ENCODE data around the gene RAB11FIP4.
A peak's percentile ranks its signal among the peaks of the same experiment; 100 is the strongest.

Gene RAB11FIP4

DNA sequence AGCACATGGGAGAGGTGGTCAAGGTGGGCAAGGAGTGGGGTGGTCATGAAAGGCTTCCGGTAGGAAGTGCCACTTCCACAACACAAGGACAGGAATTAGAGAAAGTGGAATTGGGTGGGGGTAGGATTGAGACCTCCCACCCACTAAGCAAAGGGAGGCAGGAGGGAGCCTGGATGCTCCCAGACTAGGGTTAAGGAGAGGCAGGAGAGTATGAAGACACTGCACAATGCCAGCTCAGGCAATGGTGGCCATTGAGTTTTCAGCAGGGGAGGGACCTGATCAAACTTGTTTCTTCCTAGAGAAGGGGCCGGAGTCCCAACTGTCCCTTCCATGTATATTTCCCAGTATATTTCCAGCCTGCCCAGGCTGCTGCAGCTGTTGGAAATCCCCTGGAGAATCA is 3.1 kb upstream of the RAB11FIP4 start:
- DNase-seq: no peak

DNA sequence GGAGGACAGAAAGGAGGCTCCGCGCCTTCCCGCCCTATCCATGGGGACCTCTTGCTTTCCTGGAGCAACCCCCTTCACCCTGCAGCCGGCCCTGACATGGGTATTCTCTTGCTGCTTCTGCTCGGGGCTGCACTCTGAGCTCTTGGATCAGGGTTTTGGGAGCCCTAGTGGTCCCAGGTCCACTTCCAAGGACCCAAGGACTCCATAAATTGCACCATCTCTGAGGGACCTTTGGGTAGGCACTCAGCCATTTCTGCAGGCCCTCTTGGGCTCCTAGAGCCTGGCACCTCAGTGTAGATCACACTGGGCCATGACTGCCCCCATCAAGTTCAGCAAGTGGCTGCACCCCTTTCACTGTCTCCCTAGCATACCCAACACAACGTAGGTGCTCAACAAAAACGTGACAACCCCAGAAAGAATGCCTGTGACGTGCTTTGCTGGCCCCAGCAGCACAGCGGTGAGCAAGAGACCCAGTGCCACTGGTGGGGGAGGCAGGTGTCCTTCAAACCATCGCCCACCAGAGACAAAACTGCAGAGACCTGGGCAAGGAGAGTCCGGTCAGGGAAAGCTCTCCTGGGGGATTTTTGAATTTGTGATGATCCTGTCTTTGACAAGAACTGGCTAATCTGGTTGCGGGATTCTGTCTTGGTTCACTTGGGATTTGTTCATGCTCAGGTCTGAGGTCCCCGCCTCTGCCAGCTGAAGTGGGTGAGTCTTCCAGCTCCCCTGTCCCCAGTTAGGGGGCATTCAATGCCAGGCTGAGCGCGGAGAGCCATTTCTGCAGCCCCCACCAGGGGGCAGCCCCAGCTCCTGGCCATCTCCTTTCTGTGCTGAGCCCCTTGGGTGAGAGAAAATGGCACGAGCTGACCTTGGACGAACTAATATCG is 2.5 kb upstream of the RAB11FIP4 start:
- peak; percentile 44 for DNase-seq

DNA sequence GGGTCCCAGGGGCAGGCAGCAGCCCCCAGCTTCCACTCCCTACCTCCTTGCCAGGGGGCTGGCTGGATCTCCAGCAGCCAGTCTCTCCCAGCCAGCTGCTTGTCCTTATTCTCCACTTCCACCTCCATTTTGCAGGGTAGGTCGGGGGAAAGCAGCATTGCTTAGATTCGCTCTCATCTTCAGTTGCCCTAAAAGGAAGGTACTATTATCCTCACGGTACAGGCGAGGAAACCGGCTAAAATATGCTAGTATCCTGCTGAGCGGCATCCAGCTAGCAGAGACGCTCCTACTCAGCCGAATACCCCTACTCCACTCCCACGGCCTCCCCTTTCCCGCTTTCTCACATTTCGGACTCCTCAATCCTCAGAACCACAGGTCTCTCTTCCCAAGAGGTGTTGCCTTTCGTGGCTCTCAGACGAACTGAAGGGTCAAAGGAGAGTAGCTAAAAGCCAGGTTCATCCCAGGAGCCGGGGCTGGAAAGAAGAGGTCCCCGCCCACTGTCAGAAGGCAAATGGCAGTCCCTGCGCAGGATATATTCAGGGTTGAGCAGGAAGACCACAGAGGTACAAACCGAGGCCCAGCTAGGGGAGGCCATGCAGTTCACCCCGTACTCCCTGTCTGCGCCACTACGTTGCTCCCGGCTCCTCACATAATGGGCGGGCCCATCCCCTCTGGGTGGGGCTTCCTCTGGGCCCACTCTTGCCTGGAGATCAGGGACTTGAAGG is 1.7 kb upstream of the RAB11FIP4 start:
- DNase-seq: no peak

DNA sequence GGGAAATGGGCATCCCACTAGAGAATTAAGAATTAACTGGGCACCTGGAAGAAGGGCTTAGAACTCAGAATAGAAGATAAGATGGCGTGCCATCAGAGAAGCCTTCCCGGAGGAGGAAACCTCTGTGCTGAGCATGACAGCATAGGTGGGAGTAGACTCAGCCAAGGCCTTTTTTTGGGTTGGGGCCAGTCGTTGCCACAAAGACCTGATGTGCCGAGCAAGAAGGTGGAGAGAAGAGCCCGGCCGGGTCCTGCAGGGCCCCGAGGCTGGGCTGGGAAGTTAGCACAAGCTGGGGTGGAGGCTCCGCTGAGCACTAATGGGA is 1.1 kb upstream of the RAB11FIP4 start:
- no peak for DNase-seq

DNA sequence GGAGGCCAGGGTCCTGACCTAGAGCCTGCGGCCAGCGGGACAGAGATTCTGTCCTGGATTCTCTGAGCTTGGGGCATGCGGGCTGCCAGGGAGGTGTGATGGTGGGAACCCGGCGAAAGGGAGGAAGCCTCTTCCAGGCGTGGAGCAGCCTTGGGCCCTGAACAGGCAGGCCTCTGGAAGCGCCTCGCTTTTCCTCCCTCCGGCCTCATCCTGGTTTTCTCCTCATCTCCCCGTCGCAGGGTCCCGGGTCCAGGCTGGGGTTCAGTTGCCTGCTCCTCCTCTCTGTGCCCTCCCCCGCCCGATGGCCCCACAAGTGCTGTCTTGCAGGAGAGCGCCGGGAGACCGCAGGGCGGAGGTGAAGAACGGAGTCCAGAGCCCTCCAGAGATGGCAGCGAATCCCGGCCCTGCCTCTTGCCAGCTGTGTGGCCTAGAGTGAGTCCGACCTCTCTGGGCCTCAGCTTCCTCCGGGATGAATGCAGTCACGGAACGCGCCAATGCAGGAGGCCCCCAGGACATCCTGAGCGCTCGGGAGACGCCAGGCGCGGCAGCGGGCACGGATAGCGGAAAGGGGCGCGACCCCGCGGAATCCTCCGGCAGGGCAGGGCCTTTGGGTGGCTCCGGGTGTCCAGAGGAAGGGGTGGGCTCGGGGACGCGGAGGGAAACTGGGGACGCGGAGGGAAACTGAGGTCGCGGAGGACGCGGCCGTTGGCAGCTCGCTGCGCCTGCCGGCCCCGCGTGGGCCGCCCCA is 553 bp upstream of the RAB11FIP4 start:
- no peak for DNase-seq

DNA sequence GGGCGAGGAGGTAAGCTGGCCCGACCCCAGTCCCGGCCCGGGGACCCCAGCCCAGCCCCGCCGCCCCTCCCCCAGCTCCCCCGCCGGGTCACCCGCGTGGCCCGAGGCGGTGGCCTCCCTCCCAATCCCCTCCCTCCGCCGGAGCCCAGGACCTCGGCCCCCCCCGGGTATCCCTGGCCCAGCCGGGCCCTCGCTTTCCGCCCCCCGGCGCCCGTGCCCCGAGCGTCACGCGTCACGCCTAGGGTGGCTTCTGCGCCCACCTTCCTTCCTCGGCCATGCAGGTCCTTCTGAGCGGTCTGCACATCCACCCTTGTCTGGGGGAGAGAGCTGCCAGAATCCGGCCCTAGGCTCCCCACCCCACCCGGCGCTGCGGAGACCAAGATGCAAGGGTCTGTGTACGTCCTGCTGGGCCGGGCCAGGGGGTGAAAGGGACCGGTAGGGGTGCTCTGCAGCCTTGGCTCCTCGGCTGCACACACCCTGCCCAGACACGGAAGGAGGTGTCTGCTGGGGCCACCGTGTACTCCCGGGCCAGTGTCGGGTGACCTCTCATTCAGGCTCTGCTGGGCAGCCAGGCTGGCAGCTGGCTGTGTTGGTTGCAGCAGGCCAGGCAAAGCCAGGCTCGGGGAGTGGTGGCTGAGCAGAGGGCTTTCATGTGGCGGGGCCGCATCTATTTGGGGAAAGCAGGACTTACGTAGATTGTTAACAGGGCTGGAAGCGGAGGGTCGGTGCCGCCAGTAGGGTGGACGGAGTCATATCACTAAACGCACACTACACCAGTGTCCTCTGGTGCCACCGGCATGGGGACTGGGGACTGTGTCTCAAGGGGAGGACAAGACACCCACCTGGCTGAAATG is 754 bp downstream of the RAB11FIP4 start:
- no peak for DNase-seq

DNA sequence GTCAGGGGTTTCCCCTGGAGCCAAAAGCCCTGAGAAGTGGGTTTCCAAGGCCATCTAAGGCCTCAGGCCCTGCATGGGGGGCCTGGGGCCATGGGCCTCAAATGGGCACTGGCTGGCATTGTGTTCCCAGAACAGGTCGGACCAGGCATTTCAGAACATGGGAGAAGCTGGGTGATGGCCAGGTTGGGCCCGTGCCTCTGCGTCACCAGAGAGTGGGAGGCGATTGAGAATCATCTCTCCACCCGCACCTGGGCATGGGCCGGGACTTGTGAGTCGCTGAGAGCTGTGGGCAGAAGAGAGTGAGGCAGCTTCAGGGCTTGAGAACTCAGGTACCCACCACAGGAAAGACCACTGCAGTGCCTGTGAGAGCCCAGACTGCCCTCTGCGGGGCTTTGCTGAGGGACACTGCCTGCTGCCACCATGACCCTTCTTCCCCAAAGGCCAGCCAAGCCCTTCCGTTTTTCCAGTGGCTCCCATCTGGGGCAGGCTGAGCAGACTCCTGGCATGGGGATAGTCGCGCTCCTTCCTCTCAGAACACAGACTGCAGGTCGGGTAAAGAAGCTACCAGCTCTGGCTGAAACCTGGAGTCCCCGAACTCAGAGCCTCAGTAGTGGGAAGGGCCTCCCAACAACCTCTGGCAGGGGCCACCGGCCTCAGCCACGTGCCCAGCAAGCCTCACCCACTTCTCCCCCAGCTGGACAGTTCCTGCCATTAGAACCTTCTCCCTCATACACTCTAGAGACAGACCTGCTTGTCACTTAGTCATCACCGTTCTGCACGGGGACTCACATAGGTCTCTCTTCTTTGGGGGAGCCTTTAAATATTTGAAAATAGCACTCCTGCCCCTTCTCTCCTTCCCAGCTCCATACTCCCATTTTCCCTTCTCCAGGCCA is 1.6 kb downstream of the RAB11FIP4 start:
- DNase-seq: no peak

DNA sequence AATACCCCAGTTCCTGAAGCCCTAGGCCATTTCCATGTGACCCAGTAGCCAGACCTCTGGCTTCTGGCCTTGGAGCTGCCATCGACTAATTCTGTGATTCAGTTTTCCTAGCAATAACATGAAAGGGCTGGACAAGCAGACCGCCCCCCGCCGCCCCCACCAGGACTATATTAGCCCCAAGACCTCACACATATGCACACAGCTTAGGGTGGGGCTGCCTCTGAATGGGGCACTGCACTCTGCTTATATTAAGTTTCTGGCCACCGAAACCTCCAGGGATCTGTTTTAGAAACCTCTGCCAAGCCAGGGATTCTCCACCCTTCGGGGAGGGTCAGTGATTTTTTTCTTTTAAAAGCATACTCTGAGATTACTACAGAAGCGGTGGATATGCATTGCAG is 2.3 kb downstream of the RAB11FIP4 start:
- no peak for DNase-seq

DNA sequence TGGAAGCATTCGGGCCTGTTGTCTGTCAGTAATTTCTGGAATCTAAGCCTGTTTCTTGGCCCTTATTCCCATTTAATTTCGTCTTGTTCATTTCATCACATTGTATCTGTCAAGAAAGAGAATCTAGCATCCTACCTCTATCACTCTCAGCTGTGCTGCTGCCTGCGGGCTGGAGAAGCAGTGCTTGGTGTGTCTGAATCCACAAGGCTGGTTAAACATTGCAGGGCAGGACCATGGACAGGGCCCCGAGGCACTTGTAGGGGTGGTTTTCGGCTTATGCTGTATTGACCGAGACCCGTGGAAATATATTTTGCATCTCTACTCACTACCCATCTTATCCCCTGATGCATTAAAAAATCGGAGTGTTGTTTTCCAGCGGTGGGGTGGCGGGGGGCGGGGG is 3.1 kb downstream of the RAB11FIP4 start:
- peak; percentile 29 for DNase-seq

DNA sequence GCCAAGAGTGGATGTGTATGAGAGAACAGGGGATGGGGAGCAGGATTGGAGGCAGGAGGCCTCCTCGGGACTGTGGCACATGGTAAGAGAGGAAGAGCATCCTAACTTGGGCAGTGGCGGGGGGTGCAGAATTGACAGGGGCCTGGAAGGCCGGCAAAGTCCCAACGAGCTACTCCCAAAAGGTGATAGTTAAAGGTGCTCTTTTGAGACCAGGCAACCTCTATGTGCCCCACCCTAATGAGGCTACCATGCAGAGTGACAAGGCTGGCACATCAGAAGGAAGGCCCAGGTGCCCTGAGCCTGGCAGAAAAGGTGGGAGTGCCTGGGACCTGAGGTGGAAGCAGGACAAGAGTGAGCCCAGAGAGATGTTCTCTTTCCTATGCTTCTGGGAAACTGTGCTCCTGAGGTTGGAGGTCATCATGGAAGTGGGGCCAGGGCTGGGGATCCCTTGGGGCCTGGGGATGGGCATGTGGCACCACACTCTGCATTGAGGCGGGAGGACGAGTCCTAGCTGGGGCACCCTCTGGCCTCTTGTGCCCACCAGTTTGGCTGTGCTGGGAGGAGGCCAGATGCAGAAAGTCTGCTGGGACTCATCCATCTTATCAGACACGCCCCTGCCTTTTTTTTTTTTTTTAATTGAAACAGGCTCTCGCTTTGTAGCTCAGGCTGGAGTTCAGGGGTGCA is 5.9 kb downstream of the RAB11FIP4 start:
- DNase-seq: no peak

DNA sequence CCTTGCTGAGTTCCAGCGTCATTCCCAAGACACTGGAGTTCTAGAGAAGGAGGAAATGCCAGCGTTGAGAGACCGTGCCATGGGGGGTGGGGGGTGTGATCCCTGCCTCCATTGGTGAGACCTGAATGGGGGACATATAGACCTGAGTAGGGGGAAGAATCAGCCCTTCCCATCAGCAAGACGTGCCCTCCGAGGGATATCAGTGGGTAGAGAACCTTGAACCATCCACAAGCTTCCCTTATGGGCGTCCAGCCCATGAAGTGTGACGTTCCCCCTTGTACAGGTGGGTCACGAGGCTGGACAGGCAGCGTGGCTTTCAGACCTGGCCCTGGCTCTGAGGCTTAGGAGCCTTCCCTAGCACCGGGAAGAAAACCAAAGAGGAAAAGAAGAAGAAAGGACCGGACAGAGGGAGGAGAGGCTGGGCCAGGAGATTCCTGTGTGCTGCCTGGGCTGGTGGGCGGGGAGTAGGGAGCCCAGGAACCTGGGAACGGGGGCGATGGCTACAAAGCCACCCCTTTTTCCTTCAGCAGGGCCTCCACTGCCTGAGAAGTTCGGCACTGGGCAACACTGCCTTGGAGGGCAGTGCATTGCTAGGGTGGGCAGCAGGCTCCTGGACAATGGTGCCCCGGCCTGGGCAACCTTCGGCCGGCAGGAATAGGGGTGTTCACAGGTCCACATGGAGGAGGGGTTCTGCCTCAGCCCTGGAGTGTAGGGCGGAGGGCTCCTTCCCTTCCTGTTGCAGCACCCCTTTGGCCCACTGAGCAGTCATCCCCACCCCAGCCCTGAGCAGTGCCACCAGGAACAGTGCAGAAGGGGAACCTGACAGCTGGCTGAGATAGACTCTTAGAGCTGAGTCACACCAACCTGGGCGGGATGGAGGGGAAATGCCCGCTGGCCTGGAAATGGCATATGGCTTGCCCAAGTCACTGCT is 7.2 kb downstream of the RAB11FIP4 start:
- DNase-seq: no peak

DNA sequence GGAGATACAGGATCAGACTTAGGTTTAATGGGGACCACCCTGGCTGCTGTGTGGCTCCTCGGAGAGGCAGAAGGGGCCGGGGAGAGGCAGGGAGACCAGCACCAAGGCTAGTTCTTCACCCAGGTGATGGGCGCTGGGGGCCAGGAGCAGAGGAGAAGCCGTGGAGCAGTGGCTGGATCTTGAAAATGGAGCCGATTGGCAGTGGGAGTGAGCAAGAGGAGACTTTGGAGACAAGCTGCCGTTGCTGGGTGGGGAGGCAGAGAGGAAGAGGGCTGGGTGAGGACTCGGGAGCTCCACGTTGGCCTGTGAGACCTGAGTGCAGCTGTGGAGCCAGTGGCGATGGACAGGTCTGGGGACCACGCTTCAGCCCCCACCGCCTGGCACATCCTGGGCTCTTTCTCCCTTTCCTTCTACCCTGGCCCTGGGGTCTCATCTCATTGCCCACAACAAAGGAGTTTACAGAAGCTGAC is 9.0 kb downstream of the RAB11FIP4 start:
- DNase-seq: no peak

DNA sequence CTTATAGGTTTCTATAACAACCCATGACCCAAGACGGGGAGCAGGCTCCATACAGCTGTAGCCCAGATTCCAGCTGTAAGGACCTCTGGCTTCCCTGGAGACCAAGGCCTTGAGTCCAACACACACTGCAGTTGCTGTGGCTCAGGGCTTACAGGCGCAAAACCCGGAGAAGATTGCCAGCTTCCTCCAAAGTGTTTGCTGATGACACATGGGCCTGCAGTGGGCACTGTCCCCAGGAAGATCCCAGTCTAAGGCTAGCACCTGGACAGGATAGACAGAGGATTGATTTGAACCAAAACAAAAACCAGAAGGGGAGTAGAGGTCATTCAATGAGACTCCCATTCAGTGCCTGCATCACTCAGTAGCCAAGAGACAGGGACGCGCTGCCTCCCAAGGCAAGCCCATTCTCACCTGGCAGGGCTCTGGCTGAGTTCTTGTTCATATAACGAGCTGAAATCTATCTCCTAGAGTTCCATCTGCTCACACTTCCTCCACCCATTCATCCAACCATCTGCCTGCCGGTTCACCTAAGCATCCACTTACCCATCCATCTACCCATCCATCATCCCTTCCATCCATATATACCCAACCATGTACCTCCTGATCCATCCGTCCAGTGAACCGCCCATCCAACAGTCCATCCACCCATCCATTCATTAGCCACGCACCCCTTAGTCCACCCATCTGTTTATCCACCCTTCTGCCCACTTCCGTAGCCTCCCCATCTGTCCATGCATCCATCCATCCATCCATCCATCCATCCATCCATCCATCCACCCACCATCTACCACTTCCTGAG is 10.2 kb downstream of the RAB11FIP4 start:
- no peak for DNase-seq

DNA sequence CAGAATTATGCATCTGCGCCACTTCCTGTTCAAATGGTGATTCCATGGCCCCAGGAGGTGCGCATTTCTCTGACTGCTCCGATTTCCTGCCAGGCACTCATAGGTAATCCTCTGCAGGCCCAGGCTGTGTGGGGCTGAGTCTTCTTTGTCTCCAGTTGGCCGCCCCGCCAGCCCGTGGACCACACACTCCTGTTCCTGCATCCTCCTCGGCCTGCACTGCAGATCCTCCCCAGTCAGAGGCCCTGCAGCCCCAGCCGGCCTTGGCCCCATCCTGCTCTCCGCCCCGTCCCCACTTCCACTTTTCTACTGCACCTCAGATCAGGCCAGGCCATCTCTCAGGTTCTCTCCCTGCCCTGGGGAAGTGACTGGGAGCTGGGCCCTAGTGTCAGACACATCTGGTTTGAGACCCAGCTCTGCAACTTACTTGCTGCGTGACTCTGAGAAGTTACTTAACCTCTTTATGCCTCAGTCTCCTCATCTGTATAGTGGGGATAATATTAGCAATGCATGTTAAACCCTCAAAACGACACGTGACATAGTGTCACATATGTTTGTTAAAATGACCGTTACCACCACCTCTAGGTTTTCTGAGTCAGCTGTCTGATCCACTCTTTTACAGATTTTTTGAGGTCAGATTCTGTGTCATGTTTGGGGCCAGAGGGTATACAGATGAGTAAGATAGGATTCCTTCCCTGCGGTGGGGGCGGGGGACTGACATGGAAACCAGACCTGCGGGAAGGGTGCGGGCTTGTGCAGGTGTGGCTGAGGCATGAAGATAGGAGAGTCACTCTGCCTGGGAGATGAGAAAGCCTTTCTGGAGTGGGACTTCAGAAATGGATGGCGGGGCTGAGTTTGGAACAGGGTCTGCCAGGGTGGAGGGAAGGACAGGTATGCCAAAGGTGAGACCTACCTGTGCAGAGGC is 12.8 kb downstream of the RAB11FIP4 start:
- no peak for DNase-seq

DNA sequence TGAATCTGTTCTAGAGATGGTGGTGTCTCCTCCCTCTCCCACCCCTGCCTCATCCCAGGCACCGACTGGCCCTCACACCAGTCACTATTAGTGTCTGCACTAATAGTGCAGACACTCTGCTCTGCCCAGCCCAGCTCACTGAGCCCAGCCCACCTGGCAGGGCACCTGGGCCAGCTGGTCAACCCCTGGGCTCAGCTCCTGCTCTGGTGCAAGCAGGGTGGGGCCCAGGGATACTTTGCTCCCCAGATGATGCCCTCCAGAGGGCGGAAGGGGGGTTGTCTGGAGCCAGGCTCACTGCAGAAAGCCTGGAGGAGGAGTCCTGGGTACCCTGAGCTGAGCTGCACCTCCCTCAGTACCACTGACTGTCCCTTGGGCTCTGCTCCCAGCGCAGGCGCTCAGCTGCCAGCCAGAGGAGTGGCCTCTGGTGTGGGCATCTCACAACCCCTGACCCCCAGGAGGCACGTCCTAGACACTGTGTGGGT is 14.5 kb downstream of the RAB11FIP4 start:
- DNase-seq: no peak

DNA sequence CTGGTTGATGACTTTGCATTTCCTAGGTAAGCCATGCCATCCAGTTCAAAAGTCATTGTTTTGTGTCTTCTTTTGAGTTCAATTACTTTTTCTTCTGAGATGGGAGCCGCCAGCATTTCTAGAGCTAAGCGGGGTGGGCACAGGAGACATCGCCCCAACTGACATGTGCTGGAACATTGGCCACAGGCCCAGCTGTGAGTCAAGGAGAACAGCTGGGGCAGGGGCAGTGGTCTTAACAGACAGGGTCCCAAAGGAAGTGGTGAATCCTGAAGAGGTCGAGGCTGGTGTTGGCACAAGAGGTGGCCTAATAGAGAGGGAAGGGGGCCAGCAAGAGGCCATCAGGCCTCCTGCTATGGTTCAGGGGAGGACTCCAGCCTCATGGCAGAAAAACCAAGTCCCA is 17.1 kb downstream of the RAB11FIP4 start:
- no peak for DNase-seq

DNA sequence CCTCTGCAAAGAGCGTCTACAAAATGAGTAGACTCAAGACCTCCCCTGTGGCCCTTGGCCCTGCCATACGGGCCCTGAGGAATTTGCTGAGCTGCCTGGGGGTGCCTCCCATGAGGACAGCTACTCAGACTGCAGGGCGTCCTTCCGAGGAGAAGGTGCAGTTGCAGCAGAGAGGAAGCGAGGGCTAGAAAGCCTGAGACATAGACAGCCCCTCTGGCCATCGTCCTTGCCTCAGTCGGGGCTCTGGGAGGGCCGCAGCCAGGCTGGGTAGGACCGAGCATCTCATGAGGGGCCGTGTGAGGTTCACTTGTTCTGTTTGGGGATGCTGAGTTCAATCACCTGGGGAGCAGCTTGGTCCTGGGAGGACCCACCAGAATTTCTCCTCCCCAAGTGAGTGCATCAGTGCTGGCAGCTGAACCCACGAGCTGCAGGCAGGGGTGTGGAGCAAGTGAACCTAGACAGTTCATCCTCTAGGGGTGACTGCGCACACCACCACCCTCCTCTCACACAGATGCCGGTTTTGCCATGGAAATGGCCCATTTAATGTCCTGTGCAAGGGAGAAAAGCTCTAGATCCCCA is 20.3 kb downstream of the RAB11FIP4 start:
- no peak for DNase-seq
